H1 (cell line): ENCODE data around the gene DYSF. TPM values are rescaled to one million over a fixed set of nuclear protein-coding genes. Genes with fewer than 3 reads are reported as not detected.

Source experiments
- CTCF ChIA-PET: fragments of 300-600 bp; sonication (Branson Sonifier 250); formaldehyde crosslinking; loops from one replicate; lab custom pipeline; 2021; ENCODE audit not compliant: partially characterized antibody; lab: Charles Lee
- POLR2A ChIA-PET: fragments of 300-600 bp; sonication (Branson Sonifier 250); formaldehyde crosslinking; loops from one replicate; lab custom pipeline; 2021; ENCODE audit warnings: inconsistent platforms; ENCODE audit not compliant: partially characterized antibody; lab: Charles Lee
- DNase-seq, 2 experiments: peaks; one replicate each; pipeline versions ENCODE4 v3.0.0 to v3.0.0-alpha.2; 2010 to 2022; ENCODE audit warnings: low spot score in 2 of 2, low read depth in 1 of 2, mixed read lengths in 1 of 2
- FAIRE-seq: peaks from 2 replicates; lab custom pipeline; 2011; peaks lifted over from hg19 to GRCh38; lab: Jason Lieb, UNC
- H2AFZ ChIP-seq: 2 replicates; pipeline ENCODE4 v1.8.1; 2012; ENCODE audit warnings: low read length, inconsistent platforms
- H2AK5ac ChIP-seq: 2 replicates; pipeline ENCODE4 v1.6.1; 2013; ENCODE audit warnings: low read depth, low read length
- H2BK120ac ChIP-seq: replicated peaks from 2 replicates; pipeline ENCODE3; 2013; ENCODE audit warnings: low read depth, low read length, inconsistent platforms
- H2BK12ac ChIP-seq: 2 replicates; pipeline ENCODE4 v1.6.1; 2013; ENCODE audit warnings: low read depth, low read length
- H2BK15ac ChIP-seq: 2 replicates; pipeline ENCODE4 v1.6.1; 2013; ENCODE audit warnings: low read length
- H2BK20ac ChIP-seq: 2 replicates; pipeline ENCODE4 v1.6.1; 2013; ENCODE audit warnings: low read length
- H2BK5ac ChIP-seq: 2 replicates; pipeline ENCODE4 v1.6.1; 2013; ENCODE audit warnings: low read depth, low read length
- H3K14ac ChIP-seq: 2 replicates; pipeline ENCODE4 v1.6.1; 2013; ENCODE audit warnings: inconsistent platforms; ENCODE audit not compliant: insufficient read length
- H3K18ac ChIP-seq: 2 replicates; pipeline ENCODE4 v1.6.1; 2013; ENCODE audit warnings: low read length; ENCODE audit errors: extremely low read depth
- H3K23ac ChIP-seq: 2 replicates; pipeline ENCODE4 v1.6.1; 2013; ENCODE audit warnings: inconsistent platforms; ENCODE audit not compliant: insufficient read length
- H3K23me2 ChIP-seq: 2 replicates; pipeline ENCODE4 v1.6.1; 2013; ENCODE audit warnings: low read depth, low read length
- H3K27ac ChIP-seq: 2 replicates; pipeline ENCODE4 v1.6.1; 2011; ENCODE audit warnings: low read depth, low read length, inconsistent platforms
- H3K27me3 ChIP-seq, 4 experiments: replicated peaks in 1 of 4; 1 replicate in 1 of 4; 2 replicates in 3 of 4; pipeline versions ENCODE4 v1.6.1 to v1.8.1; 2011 to 2013; ENCODE audit warnings: low read length in 3 of 4, mild to moderate bottlenecking in 3 of 4, inconsistent platforms in 2 of 4, mixed read lengths in 2 of 4, moderate library complexity in 1 of 4; ENCODE audit not compliant: control insufficient read depth in 3 of 4, insufficient read depth in 3 of 4; ENCODE audit errors: extremely low read depth in 1 of 4
- H3K36me3 ChIP-seq, 4 experiments: 2 replicates each; pipeline versions ENCODE4 v1.6.1 to v1.8.1; 2011 to 2013; ENCODE audit warnings: mild to moderate bottlenecking in 4 of 4, low read length in 3 of 4, moderate library complexity in 2 of 4, control low read depth in 1 of 4, inconsistent platforms in 1 of 4; ENCODE audit not compliant: insufficient read depth in 4 of 4, control insufficient read depth in 2 of 4
- H3K4ac ChIP-seq: replicated peaks from 2 replicates; pipeline ENCODE3; 2013; ENCODE audit warnings: low read length, low read depth, mixed read lengths, inconsistent platforms; ENCODE audit not compliant: insufficient read length
- H3K4me1 ChIP-seq, 4 experiments: replicated peaks in 1 of 4; 1 replicate in 1 of 4; 2 replicates in 3 of 4; pipeline versions ENCODE4 v1.6.1 to v1.8.1; 2011 to 2013; ENCODE audit warnings: low read length in 3 of 4, inconsistent platforms in 2 of 4, mixed read lengths in 1 of 4; ENCODE audit not compliant: insufficient read depth in 4 of 4, control insufficient read depth in 3 of 4
- H3K4me2 ChIP-seq, 2 experiments: 2 replicates each; pipeline versions ENCODE4 v1.6.1 to v1.8.1; 2011 to 2013; ENCODE audit warnings: low read depth in 2 of 2, low read length in 2 of 2, control low read depth in 1 of 2, inconsistent platforms in 1 of 2, mild to moderate bottlenecking in 1 of 2; ENCODE audit not compliant: insufficient read depth in 1 of 2
- H3K4me3 ChIP-seq, 4 experiments: fragments of 200-600, 300-600 bp in 1 of 4; sonication (generic), shearing (Covaris generic), sonication (Bioruptor Twin) in 1 of 4; 2 replicates each; pipeline versions ENCODE4 v1.5.1 to v1.8.1; 2011 to 2016; ENCODE audit warnings: low read length in 4 of 4, low read depth in 3 of 4, control low read depth in 2 of 4, inconsistent platforms in 2 of 4, mild to moderate bottlenecking in 2 of 4, mixed read lengths in 1 of 4, moderate library complexity in 1 of 4; ENCODE audit not compliant: insufficient read depth in 2 of 4; ENCODE audit errors: extremely low read depth in 1 of 4
- H3K56ac ChIP-seq: replicated peaks from 2 replicates; pipeline ENCODE3; 2013; ENCODE audit warnings: low read depth, mild to moderate bottlenecking, mixed read lengths, low read length, inconsistent platforms; ENCODE audit not compliant: insufficient read length
- H3K79me1 ChIP-seq: 2 replicates; pipeline ENCODE4 v1.6.1; 2013; ENCODE audit warnings: low read depth, low read length, control low read depth
- H3K79me2 ChIP-seq, 2 experiments: 2 replicates each; pipeline versions ENCODE4 v1.6.1 to v1.8.1; 2012 to 2013; ENCODE audit warnings: low read length in 2 of 2, mild to moderate bottlenecking in 2 of 2, inconsistent platforms in 1 of 2; ENCODE audit not compliant: insufficient read depth in 2 of 2, control insufficient read depth in 1 of 2
- H3K9ac ChIP-seq, 4 experiments: replicated peaks in 1 of 4; 1 replicate in 1 of 4; 2 replicates in 3 of 4; pipeline versions ENCODE4 v1.6.1 to v1.8.1; 2011 to 2013; ENCODE audit warnings: low read depth in 3 of 4, low read length in 3 of 4, control low read depth in 2 of 4, mild to moderate bottlenecking in 2 of 4, moderate library complexity in 2 of 4, inconsistent platforms in 1 of 4; ENCODE audit errors: extremely low read depth in 1 of 4
- H3K9me3 ChIP-seq, 2 experiments: 2 replicates each; pipeline versions ENCODE4 v1.6.1 to v1.8.1; 2012 to 2013; ENCODE audit warnings: mild to moderate bottlenecking in 2 of 2, moderate library complexity in 2 of 2, control low read depth in 1 of 2, inconsistent platforms in 1 of 2, low read depth in 1 of 2, low read length in 1 of 2, mixed read lengths in 1 of 2; ENCODE audit not compliant: insufficient read depth in 2 of 2
- H4K20me1 ChIP-seq, 2 experiments: replicated peaks in 1 of 2; 2 replicates each; pipeline versions ENCODE3 to v1.8.1; 2011 to 2013; ENCODE audit warnings: inconsistent platforms in 2 of 2, low read length in 2 of 2, mild to moderate bottlenecking in 1 of 2; ENCODE audit not compliant: insufficient read depth in 2 of 2, control insufficient read depth in 1 of 2
- H4K5ac ChIP-seq: 2 replicates; pipeline ENCODE4 v1.6.1; 2013; ENCODE audit warnings: low read length, low read depth, mixed read lengths, inconsistent platforms; ENCODE audit not compliant: insufficient read length
- H4K8ac ChIP-seq: 2 replicates; pipeline ENCODE4 v1.8.0; 2013; ENCODE audit warnings: mild to moderate bottlenecking, moderate library complexity, low read length, inconsistent platforms; ENCODE audit not compliant: insufficient read depth; ENCODE audit errors: extremely low read depth
- H4K91ac ChIP-seq: replicated peaks from 2 replicates; pipeline ENCODE3; 2013; ENCODE audit warnings: low read length, mixed read lengths, inconsistent platforms; ENCODE audit not compliant: insufficient read length
- ATF2 ChIP-seq: IDR thresholded peaks from 2 replicates; pipeline ENCODE4 v1.6.1; 2012; ENCODE audit warnings: low read length, inconsistent platforms
- BACH1 ChIP-seq: IDR thresholded peaks from 2 replicates; pipeline ENCODE4 v1.6.1; 2012; ENCODE audit warnings: low read length, improper control_type of control experiment
- JUND ChIP-seq: IDR thresholded peaks from 2 replicates; pipeline ENCODE4 v1.6.1; 2011; ENCODE audit warnings: mild to moderate bottlenecking, improper control_type of control experiment, low read length
- KDM1A ChIP-seq: fragments of 200-600, 300-600 bp; sonication (generic); IDR thresholded peaks from 2 replicates; pipeline ENCODE4 v1.7.1; 2016; ENCODE audit warnings: mild to moderate bottlenecking, low read length, borderline replicate concordance
- MAX ChIP-seq: IDR thresholded peaks from 2 replicates; pipeline ENCODE4 v1.6.1; 2012; ENCODE audit warnings: inconsistent platforms
- RBBP5 ChIP-seq: IDR thresholded peaks from 2 replicates; pipeline ENCODE4 v1.7.1; 2012; ENCODE audit warnings: low read depth, mild to moderate bottlenecking, inconsistent platforms, low read length, moderate library complexity, borderline replicate concordance
- SUZ12 ChIP-seq: fragments of 200-600 bp; sonication (generic); IDR thresholded peaks from 2 replicates; pipeline ENCODE4 v1.6.1; 2012; ENCODE audit warnings: mild to moderate bottlenecking, inconsistent platforms, low read length, moderate library complexity, mixed read lengths
- TAF7 ChIP-seq: optimal IDR thresholded peaks from 2 replicates; pipeline ENCODE3; 2011; ENCODE audit warnings: low read depth, mild to moderate bottlenecking, inconsistent platforms, low read length, moderate library complexity, borderline replicate concordance
- TEAD4 ChIP-seq: IDR thresholded peaks from 2 replicates; pipeline ENCODE4 v1.6.1; 2012; ENCODE audit warnings: low read depth, low read length, inconsistent platforms, mixed read lengths
- YY1 ChIP-seq: IDR thresholded peaks from 2 replicates; pipeline ENCODE4 v1.6.1; 2011; ENCODE audit warnings: low read depth, mild to moderate bottlenecking, low read length
- WGBS, 2 experiments: shearing (Covaris generic) in 1 of 2; methylation state at CpG; one replicate each; pipeline versions ENCODE4 v1.1.6 to v1.1.7; 2013 to 2015; ENCODE audit warnings: low lambda C conversion rate in 2 of 2, mixed read lengths in 2 of 2, inconsistent platforms in 1 of 2, low coverage in 1 of 2, missing lambda C conversion rate in 1 of 2; ENCODE audit not compliant: insufficient replicate concordance in 2 of 2, insufficient coverage in 1 of 2, insufficient read length in 1 of 2; ENCODE audit errors: extremely low coverage in 1 of 2, missing lambda C conversion rate in 1 of 2; 5-methylcytosine and 5-hydroxymethylcytosine counted together
- polyA plus RNA-seq, 7 experiments: library from polyadenylated mRNA; depleted of rRNA in 3 of 7; stranded (reverse) in 5 of 7; unstranded in 2 of 7; fragments of >200 nt in 5 of 7; fragments of 200-250 nt in 2 of 7; gene quantifications; 1 replicate in 5 of 7; 2 replicates in 1 of 7; 4 replicates in 1 of 7; pipeline versions ENCODE4 v1.2.1 to v1.2.3, GENCODE V29; 2011 to 2013; ENCODE audit warnings: missing spikeins in 2 of 7, mixed read lengths in 2 of 7
- total RNA-seq: library from RNA; stranded (reverse); fragmentation: NEBNext Ultra II Directional; extraction: Animal tissue kit (Norgen Biotek cat#: 25700); gene quantifications from 2 replicates; pipeline ENCODE4 v1.2.1, GENCODE V29; 2021

The DYSF gene
- total and polyA plus RNA-seq, 2 of the 8 experiments (the other 6 are each of a cell fraction or from before 2014, with no cell fraction given), result 5.8 to 7.1 TPM

- WGBS, 2 experiments, result 93% methylated on average over 12 of the region's 19 CpGs; no CpG with 5 or more reads in 1 of the 2 experiments
- FAIRE-seq, result no peak
- CTCF ChIA-PET, result interaction anchor here (0.5 to 1.2 kb wide), 2 partner anchors 11 to 129 kb away, joined by 3 read pairs; no protein-coding TSS in a partner anchor
- TF ChIP-seq MAX, result no peak
- no peak for TF ChIP-seq ATF2
- no peak for TF ChIP-seq BACH1
- TF ChIP-seq TAF7, result no peak
- no peak for TF ChIP-seq RBBP5
- TF ChIP-seq TEAD4, result no peak
- TF ChIP-seq YY1, result no peak
- TF ChIP-seq SUZ12, result no peak
- TF ChIP-seq JUND, result no peak
- TF ChIP-seq KDM1A, result no peak
Measured at GRCh38 chr2:71705171-71705960, 252.0 kb downstream of the DYSF start.

More at GRCh38 chr2:71705171-71705960, 252.0 kb downstream of the DYSF start:
- Histone ChIP-seq H3K4me1 (peaks cover 0 to 5% (median 0%) of the 10 kb centered on the region in 4 experiments; a peak in 1 of 7 replicates), H3K4ac (no peak overlapping the region), H3K56ac (no peak overlapping the region), H3K79me2 (no peaks in the 10 kb centered on the region), H4K8ac (no peak overlapping the region), H2AK5ac (no peak overlapping the region), H3K9me3 (no peaks in the 10 kb centered on the region), H3K36me3 (no peaks in the 10 kb centered on the region; a peak in 1 of 8 replicates), H3K27me3 (no peaks in the 10 kb centered on the region), H4K5ac (no peak overlapping the region), H2BK5ac (no peak overlapping the region), H2BK120ac (no peak overlapping the region), H3K4me2 (no peak overlapping the region), H3K14ac (no peak overlapping the region), H2AFZ (no peak overlapping the region), H2BK15ac (no peak overlapping the region), H3K27ac (no peak overlapping the region), H3K4me3 (no peak overlapping the region), H4K91ac (no peak overlapping the region), H3K23ac (no peak overlapping the region), H3K9ac (no peak overlapping the region), H3K23me2 (no peaks in the 10 kb centered on the region), H4K20me1 (no peaks in the 10 kb centered on the region), H3K79me1 (no peaks in the 10 kb centered on the region), H3K18ac (no peak overlapping the region; the same call in 1 of the 2 replicates), H2BK12ac (no peak overlapping the region), H2BK20ac (no peak overlapping the region)
- no peak for DNase-seq
- POLR2A ChIA-PET, result interaction anchor here (0.6 kb wide), 1 partner anchor 532 kb away, joined by 3 read pairs; no protein-coding TSS in a partner anchor
